ENCODE data around the gene ITGB6. TPM values are rescaled to one million over a fixed set of nuclear protein-coding genes. Genes with fewer than 3 reads are reported as not detected.

The ITGB6 gene
- total and polyA plus RNA-seq, 2 of the 8 experiments (the other 6 are each of a cell fraction or from before 2014, with no cell fraction given), result not detected

- no peak for TF ChIP-seq CTCF (IDR thresholded peaks at IDR 0.05; ENCODE audit: control extremely low read depth in 1 of 3, insufficient read depth in 1 of 3, low read depth in 1 of 3, low read length in 3 of 3)
- no peak for TF ChIP-seq RNF2 (IDR thresholded peaks at IDR 0.05; ENCODE audit: borderline replicate concordance, low read depth, low read length, missing control alignments, poor library complexity, severe bottlenecking)
- TF ChIP-seq CHD2 (IDR thresholded peaks at IDR 0.05; ENCODE audit: low read length), result no peak
- no peak for TF ChIP-seq TBP (IDR thresholded peaks at IDR 0.05; ENCODE audit: low read depth, low read length)
- no peak for TF ChIP-seq TAF7 (optimal IDR thresholded peaks at IDR 0.05; ENCODE audit: borderline replicate concordance, low read depth, low read length)
- no peak for TF ChIP-seq HDAC2 (IDR thresholded peaks at IDR 0.05; ENCODE audit: borderline replicate concordance in 1 of 2, low read depth in 2 of 2, low read length in 2 of 2)
Measured at GRCh38 chr2:160221391-160222276, 21.6 kb upstream of the ITGB6 start (continued).

Measured in H1 (cell line).